GM23338 (cell line): Measurements from ENCODE around the gene PRKAR1B. TPM values are rescaled to one million over a fixed set of nuclear protein-coding genes. Genes with fewer than 3 reads are reported as not detected.

Experiments used
- ATAC-seq: fragments of 200-7000 bp; cut with Tn5 transposase; 3 replicates; pipeline ENCODE4 v1.9.1; 2020
- DNase-seq: peaks from one replicate; pipeline ENCODE4 v3.0.0-alpha.2; 2015; ENCODE audit warnings: low spot score
- H2AFZ ChIP-seq: fragments of 200-600 bp; sonication (generic); 2 replicates; pipeline ENCODE4 v1.8.0; 2016; ENCODE audit warnings: antibody characterized with exemption, mild to moderate bottlenecking, moderate library complexity
- H3F3A ChIP-seq: fragments of 200-600 bp; sonication (generic); replicated peaks from 2 replicates; pipeline ENCODE4 v1.8.0; 2017; ENCODE audit warnings: antibody characterized with exemption, mixed run types, low read depth
- H3K27ac ChIP-seq: fragments of 200-600 bp; sonication (generic); 2 replicates; pipeline ENCODE4 v1.6.1; 2016; ENCODE audit warnings: low read depth
- H3K27me3 ChIP-seq: fragments of 200-600 bp; sonication (generic); 2 replicates; pipeline ENCODE4 v1.8.0; 2016; ENCODE audit warnings: mild to moderate bottlenecking, mixed run types, moderate library complexity; ENCODE audit not compliant: insufficient read depth
- H3K36me3 ChIP-seq: fragments of 200-600 bp; sonication (generic); 2 replicates; pipeline ENCODE4 v1.8.0; 2016; ENCODE audit warnings: mild to moderate bottlenecking; ENCODE audit not compliant: insufficient read depth
- H3K4me1 ChIP-seq: fragments of 200-600 bp; sonication (generic); 2 replicates; pipeline ENCODE4 v1.8.0; 2016; ENCODE audit warnings: mild to moderate bottlenecking, moderate library complexity; ENCODE audit not compliant: insufficient read depth
- H3K4me2 ChIP-seq: fragments of 200-600 bp; sonication (generic); 2 replicates; pipeline ENCODE4 v1.7.1; 2017; ENCODE audit warnings: mixed run types
- H3K4me3 ChIP-seq: fragments of 200-600 bp; sonication (generic); 2 replicates; pipeline ENCODE4 v1.6.1; 2016; ENCODE audit warnings: mixed run types
- H3K79me2 ChIP-seq: fragments of 200-600 bp; sonication (generic); replicated peaks from 2 replicates; pipeline ENCODE4 v1.8.0; 2017; ENCODE audit warnings: mild to moderate bottlenecking; ENCODE audit not compliant: insufficient read depth
- H3K9me2 ChIP-seq: fragments of 200-600 bp; sonication (generic); 2 replicates; pipeline ENCODE4 v1.8.0; 2017; ENCODE audit not compliant: insufficient read depth
- H4K20me1 ChIP-seq: fragments of 200-600 bp; sonication (generic); replicated peaks from 2 replicates; pipeline ENCODE4 v1.8.0; 2017; ENCODE audit warnings: mild to moderate bottlenecking; ENCODE audit not compliant: insufficient read depth
- H3K27ac Mint-ChIP-seq: 2 replicates; pipeline ENCODE4 v1.8.0; 2020; ENCODE audit warnings: inconsistent platforms, mild to moderate bottlenecking, moderate library complexity, mixed read lengths
- H3K27me3 Mint-ChIP-seq: 3 replicates; pipeline ENCODE4 v1.8.0; 2022; ENCODE audit warnings: low read depth, mild to moderate bottlenecking, moderate library complexity, mixed read lengths, inconsistent platforms; ENCODE audit not compliant: insufficient read depth, poor library complexity
- H3K36me3 Mint-ChIP-seq: 3 replicates; pipeline ENCODE4 v1.8.0; 2021; ENCODE audit warnings: low read depth, mild to moderate bottlenecking, inconsistent platforms, moderate library complexity, mixed read lengths
- H3K4me1 Mint-ChIP-seq: 3 replicates; pipeline ENCODE4 v1.8.0; 2020; ENCODE audit warnings: mild to moderate bottlenecking, inconsistent platforms, mixed read lengths
- H3K4me3 Mint-ChIP-seq: 3 replicates; pipeline ENCODE4 v1.8.0; 2021; ENCODE audit warnings: moderate library complexity, mild to moderate bottlenecking, inconsistent platforms, mixed read lengths
- H3K9me3 Mint-ChIP-seq: 3 replicates; pipeline ENCODE4 v1.8.0; 2020; ENCODE audit warnings: moderate library complexity, mild to moderate bottlenecking, inconsistent platforms, mixed read lengths
- CREB1 ChIP-seq: fragments of 250-450 bp; sonication (Bioruptor Pico); IDR thresholded peaks from 2 replicates; pipeline ENCODE4 v1.5.0; 2020; ENCODE audit warnings: low read depth, mild to moderate bottlenecking, moderate library complexity
- EZH2phosphoT487 ChIP-seq: fragments of 200-600 bp; sonication (generic); IDR thresholded peaks from one replicate; pipeline ENCODE4 v1.8.1; 2018; ENCODE audit warnings: antibody characterized with exemption; ENCODE audit not compliant: unreplicated experiment
- NANOG ChIP-seq: IDR thresholded peaks from 2 replicates; pipeline ENCODE4 v1.6.1; 2016; ENCODE audit warnings: antibody characterized with exemption, borderline replicate concordance
- POLR2AphosphoS5 ChIP-seq: IDR thresholded peaks from 2 replicates; pipeline ENCODE4 v1.6.1; 2016; ENCODE audit warnings: antibody characterized with exemption, low read depth
- REST ChIP-seq: IDR thresholded peaks from one replicate; pipeline ENCODE4 v1.6.1; 2018; ENCODE audit warnings: antibody characterized with exemption; ENCODE audit not compliant: unreplicated experiment
- STAT1 ChIP-seq: IDR thresholded peaks from one replicate; pipeline ENCODE4 v1.6.1; 2016; ENCODE audit warnings: antibody characterized with exemption; ENCODE audit not compliant: unreplicated experiment
- ZNF114 ChIP-seq: fragments of 250-450 bp; sonication (Bioruptor Pico); IDR thresholded peaks from 2 replicates; pipeline ENCODE4 v1.5.0; 2020; ENCODE audit warnings: mild to moderate bottlenecking, moderate library complexity
- ZNF331 ChIP-seq: fragments of 250-450 bp; sonication (Bioruptor Pico); IDR thresholded peaks from 2 replicates; pipeline ENCODE4 v1.5.0; 2020; ENCODE audit warnings: low read depth, mild to moderate bottlenecking, moderate library complexity
- ZNF462 ChIP-seq: fragments of 250-450 bp; sonication (Bioruptor Pico); IDR thresholded peaks from 2 replicates; pipeline ENCODE4 v1.5.0; 2020; ENCODE audit warnings: mild to moderate bottlenecking, moderate library complexity
- polyA plus RNA-seq: library from polyadenylated mRNA; unstranded; fragments of >200 nt; fragmentation: Nextera tagmentation; extraction: Ambion mirVana; gene quantifications from 2 replicates; pipeline ENCODE4 v1.2.1, GENCODE V29; 2016
- total RNA-seq: library from RNA; depleted of rRNA; stranded (reverse); fragments of >200 nt; shearing (Covaris generic); gene quantifications from 2 replicates; pipeline ENCODE4 v1.2.3, GENCODE V29; 2014

Gene PRKAR1B
- total and polyA plus RNA-seq, 2 experiments from 2014 or later: 35.7 to 36.7 TPM

GRCh38 chr7:611281-611810, 115.7 kb downstream of the PRKAR1B start:
- no peak overlapping the region for H3K27ac Mint-ChIP-seq

More at GRCh38 chr7:611281-611810, 115.7 kb downstream of the PRKAR1B start:
- TF ChIP-seq NANOG (no peak), ZNF331 (CRISPR knock-in tag) (no peak), CREB1 (CRISPR knock-in tag) (no peak), REST (no peak), ZNF462 (CRISPR knock-in tag) (no peak), EZH2phosphoT487 (no peak), POLR2AphosphoS5 (no peak), STAT1 (no peak), ZNF114 (CRISPR knock-in tag) (no peak)
- H3K4me1 ChIP-seq: no peaks in the 10 kb centered on the region
- DNase-seq (no peak), ATAC-seq (no peak)
- H3K27me3 ChIP-seq: no peaks in the 10 kb centered on the region
- H4K20me1 ChIP-seq: 0 out of 2 replicates have a peak, but pooled peaks cover 6% of the 10 kb centered on the region
- H3K36me3 Mint-ChIP-seq: no peaks in the 10 kb centered on the region
- H2AFZ ChIP-seq: no peak overlapping the region
- no peaks in the 10 kb centered on the region for H3K36me3 ChIP-seq
- peaks cover 10% of the 10 kb centered on the region; the same call in 1 of the 2 replicates for H3K79me2 ChIP-seq
- H3K27me3 Mint-ChIP-seq: peaks cover 12% of the 10 kb centered on the region
- peaks cover 6% of the 10 kb centered on the region; the same call in 1 of the 2 replicates for H3K9me2 ChIP-seq
- H3K4me3 Mint-ChIP-seq: no peak overlapping the region
- no peaks in the 10 kb centered on the region for H3K9me3 Mint-ChIP-seq
- H3K27ac ChIP-seq: no peak overlapping the region
- no peak overlapping the region for H3K4me2 ChIP-seq
- no peak overlapping the region for H3K4me3 ChIP-seq
- peaks cover 10% of the 10 kb centered on the region for H3K4me1 Mint-ChIP-seq
- H3F3A ChIP-seq: no peaks in the 10 kb centered on the region
